Natural killer cell treated with Interleukin-12 subunit alpha and Interleukin-12 subunit beta and Interleukin-15 and Interleukin-18, amount 100 ng/mL, for 72 hours (primary cell): ENCODE results near the gene CECR2. TPM values are rescaled to one million over a fixed set of nuclear protein-coding genes. Genes with fewer than 3 reads are reported as not detected.
"Not testable (repeated sequence)": the region's sequence is repeated elsewhere in the genome, so short reads cannot be mapped to it uniquely, and the experiment has no call there.

Source experiments
- ATAC-seq, 2 donors: fragments of 150-1000 bp; cut with Tn5 transposase in 1 of 2; sonication (Bioruptor Pico), chemical (Tn5 transposase) in 1 of 2; 2 replicates each; pipeline ENCODE4 v1.10.0; 2021
- DNase-seq: peaks from one replicate; pipeline ENCODE4 v3.0.0; 2022; ENCODE audit warnings: low spot score
- H3K27ac Mint-ChIP-seq, 2 donors: 1 replicate in 1 of 2; 2 replicates in 1 of 2; pipeline ENCODE4 v1.8.0; 2022; ENCODE audit warnings: mixed read lengths in 2 of 2, mild to moderate bottlenecking in 1 of 2, moderate library complexity in 1 of 2
- H3K27me3 Mint-ChIP-seq, 2 donors: 1 replicate in 1 of 2; 2 replicates in 1 of 2; pipeline ENCODE4 v1.8.0; 2022; ENCODE audit warnings: mixed read lengths in 2 of 2
- H3K36me3 Mint-ChIP-seq: one replicate; pipeline ENCODE4 v1.8.0; 2022; ENCODE audit warnings: mixed read lengths
- H3K4me1 Mint-ChIP-seq, 2 donors: 1 replicate in 1 of 2; 2 replicates in 1 of 2; pipeline ENCODE4 v1.8.0; 2022; ENCODE audit warnings: low read depth in 2 of 2, mixed read lengths in 2 of 2, mild to moderate bottlenecking in 1 of 2
- H3K4me3 Mint-ChIP-seq: one replicate; pipeline ENCODE4 v1.8.0; 2022; ENCODE audit warnings: mixed read lengths
- H3K9me3 Mint-ChIP-seq: 2 replicates; pipeline ENCODE4 v1.8.0; 2022; ENCODE audit warnings: mixed read lengths
- total RNA-seq, 2 donors: library from RNA; stranded (reverse); gene quantifications; one replicate each; pipeline ENCODE4 v1.2.3, GENCODE V29; 2022

The CECR2 gene
- total RNA-seq, 2 donors from 2014 or later: not detected

DNA sequence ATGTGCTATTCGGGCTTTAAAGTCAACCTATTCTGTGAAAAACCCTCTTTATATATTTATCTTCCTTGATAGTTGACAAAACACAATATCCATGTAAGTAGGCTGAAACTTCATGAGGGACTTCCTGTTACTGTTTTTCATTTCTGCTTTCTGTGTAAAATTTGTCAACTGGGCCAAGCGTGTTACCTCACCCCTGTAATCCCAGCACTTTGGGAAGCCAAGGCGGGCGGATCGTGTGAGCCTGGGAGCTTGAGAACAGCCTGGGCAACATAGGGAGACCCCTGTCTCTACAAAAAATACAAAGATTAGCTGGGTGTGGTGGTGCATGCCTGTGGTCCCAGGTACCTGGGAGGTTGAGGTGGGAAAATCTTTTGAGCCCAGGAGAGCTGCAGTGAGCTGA is 127.6 kb downstream of the CECR2 start:
- DNase-seq: no peak
- Mint-ChIP-seq H3K4me3 (no peak overlapping the region), H3K27me3 (peaks cover 0 to 2% of the 10 kb centered on the region in 2 donors), H3K27ac (no peak overlapping the region), H3K36me3 (no peaks in the 10 kb centered on the region), H3K9me3 (no peaks in the 10 kb centered on the region), H3K4me1 (no peaks in the 10 kb centered on the region)
- no peak for ATAC-seq

DNA sequence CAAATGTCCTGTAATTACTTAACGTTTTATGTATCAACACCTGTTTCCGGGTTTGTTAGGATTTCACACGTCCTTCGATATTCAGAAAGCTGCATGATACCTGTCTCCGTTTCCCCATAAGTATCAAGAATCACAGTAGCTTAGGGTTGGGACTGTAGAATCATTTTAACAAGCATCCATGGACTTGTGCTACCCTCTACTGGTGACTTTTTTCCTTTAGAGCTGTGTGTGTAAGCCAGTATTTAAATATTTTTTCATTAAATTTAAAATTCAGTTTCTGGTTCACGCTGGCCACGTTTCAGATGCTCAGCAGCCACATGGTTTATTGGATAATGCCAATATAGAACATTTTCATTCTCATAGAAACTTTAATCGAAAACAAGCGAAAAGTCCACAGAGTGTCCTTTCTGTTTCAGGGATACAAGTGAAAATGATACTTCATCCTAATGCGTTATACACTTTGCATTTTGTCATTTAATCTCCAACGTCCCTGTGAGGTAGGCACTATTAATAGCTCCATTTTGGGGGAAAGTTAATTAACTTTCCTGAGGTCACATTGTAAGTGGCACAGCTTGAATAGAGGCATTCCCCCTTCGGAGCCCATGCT is 132.5 kb downstream of the CECR2 start:
- H3K36me3 Mint-ChIP-seq: no peaks in the 10 kb centered on the region
- no peak for ATAC-seq
- DNase-seq: no peak
- H3K4me1 Mint-ChIP-seq: no peaks in the 10 kb centered on the region
- H3K4me3 Mint-ChIP-seq: no peak overlapping the region
- H3K27me3 Mint-ChIP-seq: peaks cover 7 to 8% of the 10 kb centered on the region in 2 donors
- no peak overlapping the region for H3K27ac Mint-ChIP-seq
- H3K9me3 Mint-ChIP-seq: no peaks in the 10 kb centered on the region

DNA sequence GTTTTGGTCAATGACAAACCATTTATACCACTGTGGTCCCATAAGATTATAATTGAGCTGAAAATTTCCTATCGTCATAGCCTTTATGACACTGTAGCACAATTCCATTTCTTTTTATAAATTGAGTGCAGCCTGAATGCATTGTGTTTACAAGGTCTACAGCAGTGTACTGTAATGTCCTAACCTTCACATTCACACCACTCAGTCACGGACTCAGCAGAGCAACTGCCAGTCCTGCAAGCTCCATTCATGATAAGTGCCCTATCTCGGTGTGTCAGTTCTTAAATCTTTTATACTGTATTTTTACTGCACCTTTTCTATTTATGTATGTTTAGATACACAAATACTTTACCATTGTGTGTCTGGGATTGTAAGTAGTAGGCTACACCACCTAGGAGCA is 138.8 kb downstream of the CECR2 start:
- no peak for ATAC-seq
- Mint-ChIP-seq H3K36me3 (no peaks in the 10 kb centered on the region), H3K27ac (no peak overlapping the region), H3K9me3 (no peaks in the 10 kb centered on the region), H3K4me3 (no peak overlapping the region), H3K27me3 (peaks cover 11 to 27% of the 10 kb centered on the region in 2 donors), H3K4me1 (no peaks in the 10 kb centered on the region)
- DNase-seq: no peak

DNA sequence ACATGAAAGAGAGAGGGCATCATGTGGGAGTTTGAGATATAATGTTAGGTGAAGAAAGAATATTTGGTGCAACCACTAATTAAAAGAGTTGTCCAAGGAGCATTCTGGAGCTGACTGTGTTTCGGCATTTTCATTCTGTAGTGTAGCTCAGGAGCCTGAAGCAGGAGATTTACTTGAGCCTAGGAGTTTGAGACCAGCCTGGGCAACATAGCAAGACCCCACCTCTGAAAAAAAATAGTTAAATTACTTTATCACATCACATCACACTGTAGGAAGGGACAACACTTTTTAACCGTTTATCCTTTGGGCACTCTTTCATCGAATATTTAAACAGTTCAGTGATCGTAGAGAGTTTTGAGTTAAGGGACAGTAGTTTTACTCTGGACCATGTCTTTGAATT is 143.7 kb downstream of the CECR2 start:
- H3K4me3 Mint-ChIP-seq: no peak overlapping the region
- H3K27me3 Mint-ChIP-seq: peaks cover 13 to 35% of the 10 kb centered on the region in 2 donors
- DNase-seq (no peak), ATAC-seq (no peak)
- H3K9me3 Mint-ChIP-seq: no peaks in the 10 kb centered on the region
- H3K27ac Mint-ChIP-seq: no peak overlapping the region
- H3K4me1 Mint-ChIP-seq: no peaks in the 10 kb centered on the region
- H3K36me3 Mint-ChIP-seq: no peaks in the 10 kb centered on the region

DNA sequence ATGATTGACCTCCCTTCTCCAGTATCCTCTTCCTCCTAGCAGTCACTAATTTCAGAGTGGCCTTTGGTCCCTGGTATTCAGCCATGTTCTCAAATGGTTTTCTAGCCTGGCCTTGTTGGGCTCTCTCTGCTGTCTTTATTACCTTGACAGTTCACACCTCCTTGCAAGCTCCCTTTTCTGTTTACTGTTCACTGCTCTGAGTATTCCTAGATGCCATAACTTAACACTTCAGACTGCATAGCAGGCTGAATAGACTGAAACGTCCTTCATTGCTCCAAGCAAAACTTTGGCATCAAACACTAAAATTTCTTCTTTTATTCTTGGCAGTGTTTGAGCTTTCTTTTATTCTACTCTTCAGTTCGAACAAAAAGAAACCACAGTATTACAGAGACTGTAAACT is 144.4 kb downstream of the CECR2 start:
- DNase-seq (no peak), ATAC-seq (no peak)
- Mint-ChIP-seq H3K4me3 (no peak overlapping the region), H3K4me1 (no peaks in the 10 kb centered on the region), H3K9me3 (no peaks in the 10 kb centered on the region), H3K27ac (no peak overlapping the region), H3K27me3 (peaks cover 16 to 30% of the 10 kb centered on the region in 2 donors), H3K36me3 (no peaks in the 10 kb centered on the region)

DNA sequence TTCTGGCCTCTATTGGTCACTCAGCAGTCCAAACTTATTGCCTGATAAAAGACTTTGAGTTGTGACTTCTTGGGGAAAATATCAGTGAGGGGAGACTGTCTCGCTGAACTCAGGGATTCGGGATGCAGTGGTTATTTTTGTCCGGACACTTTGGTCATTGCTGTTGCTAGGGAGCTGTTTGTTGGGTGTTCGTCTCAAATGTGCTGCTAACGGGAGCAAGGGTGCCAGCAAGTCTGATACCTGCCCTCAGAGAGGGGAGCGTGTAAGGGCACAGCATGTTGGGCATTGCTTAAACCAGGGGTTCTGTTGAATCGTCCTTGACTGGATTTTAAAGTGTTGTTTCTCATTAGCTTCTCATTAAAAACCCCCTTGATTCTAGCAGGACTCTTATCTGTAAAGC is 144.8 kb downstream of the CECR2 start:
- Mint-ChIP-seq H3K4me3 (no peak overlapping the region), H3K27ac (no peak overlapping the region), H3K4me1 (no peaks in the 10 kb centered on the region), H3K27me3 (peaks cover 19 to 26% of the 10 kb centered on the region in 2 donors), H3K36me3 (no peaks in the 10 kb centered on the region), H3K9me3 (no peaks in the 10 kb centered on the region)
- DNase-seq (no peak), ATAC-seq (no peak)

DNA sequence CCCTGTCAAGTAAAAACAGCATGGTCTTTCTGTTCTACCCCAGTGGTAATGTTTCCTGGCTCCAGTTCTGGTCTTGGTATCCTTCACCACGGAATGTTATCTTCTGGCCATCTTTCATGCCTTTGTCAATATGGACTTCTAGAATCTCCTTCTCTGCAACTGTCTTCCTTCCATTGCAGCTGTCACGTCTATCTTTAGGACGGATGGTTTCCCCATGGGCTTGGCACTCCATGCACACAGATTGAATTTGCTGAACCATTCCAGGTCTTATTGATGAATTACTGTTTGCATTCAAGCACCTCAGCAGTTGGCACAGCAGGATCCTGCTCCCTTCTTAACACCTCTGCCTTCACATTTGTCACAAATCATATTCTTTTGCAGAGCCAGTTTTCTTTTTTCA is 149.1 kb downstream of the CECR2 start:
- Mint-ChIP-seq H3K9me3 (no peaks in the 10 kb centered on the region), H3K27me3 (peaks cover 14% of the 10 kb centered on the region in 2 donors), H3K4me1 (no peaks in the 10 kb centered on the region), H3K27ac (no peak overlapping the region), H3K36me3 (no peaks in the 10 kb centered on the region), H3K4me3 (no peak overlapping the region)
- ATAC-seq (no peak), DNase-seq (no peak)

DNA sequence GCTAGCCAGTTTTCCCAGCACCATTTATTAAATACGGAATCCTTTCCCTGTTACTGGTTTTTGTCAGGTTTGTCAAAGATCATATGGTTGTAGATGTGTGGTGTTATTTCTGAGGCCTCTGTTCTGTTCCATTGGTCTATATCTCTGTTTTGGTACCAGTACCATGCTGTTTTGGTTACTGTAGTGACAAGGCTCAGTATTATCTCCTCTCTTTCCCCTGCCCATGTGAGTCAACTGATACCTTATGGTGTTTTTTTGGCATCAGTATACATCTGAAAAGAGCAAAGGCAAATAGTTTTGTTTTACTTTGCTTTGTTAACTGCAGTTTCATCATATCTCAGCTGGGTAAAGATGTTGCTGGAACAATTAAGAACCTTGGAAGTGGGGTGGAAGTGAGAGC is 152.7 kb downstream of the CECR2 start:
- H3K36me3 Mint-ChIP-seq, H3K27ac Mint-ChIP-seq, H3K9me3 Mint-ChIP-seq, H3K4me1 Mint-ChIP-seq, H3K4me3 Mint-ChIP-seq, ATAC-seq, DNase-seq: not testable (repeated sequence)
- peaks cover 14 to 20% of the 10 kb centered on the region in 2 donors for H3K27me3 Mint-ChIP-seq

DNA sequence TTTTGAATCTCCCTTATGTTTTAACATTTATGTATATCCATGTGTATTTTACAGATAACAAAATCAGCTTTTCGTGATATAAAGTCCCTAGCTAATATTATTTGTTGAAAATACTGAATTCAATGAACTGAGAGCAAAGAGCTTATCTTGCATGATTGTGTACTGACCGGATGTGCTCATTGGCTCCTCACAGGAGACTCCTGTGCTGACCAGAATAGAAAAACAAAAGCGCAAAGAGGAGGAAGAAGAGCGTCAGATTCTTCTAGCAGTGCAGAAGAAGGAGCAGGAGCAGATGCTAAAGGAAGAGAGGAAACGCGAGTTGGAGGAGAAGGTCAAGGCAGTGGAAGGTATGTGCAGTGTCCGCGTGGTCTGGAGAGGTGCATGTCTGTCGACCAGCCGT is 154.7 kb downstream of the CECR2 start:
- Mint-ChIP-seq H3K27ac (no peak overlapping the region), H3K9me3 (no peaks in the 10 kb centered on the region), H3K36me3 (no peaks in the 10 kb centered on the region), H3K4me1 (peaks cover 3 to 4% of the 10 kb centered on the region in 2 donors), H3K4me3 (no peak overlapping the region), H3K27me3 (peaks cover 17 to 32% of the 10 kb centered on the region in 2 donors)
- ATAC-seq: no peak
- DNase-seq: no peak

DNA sequence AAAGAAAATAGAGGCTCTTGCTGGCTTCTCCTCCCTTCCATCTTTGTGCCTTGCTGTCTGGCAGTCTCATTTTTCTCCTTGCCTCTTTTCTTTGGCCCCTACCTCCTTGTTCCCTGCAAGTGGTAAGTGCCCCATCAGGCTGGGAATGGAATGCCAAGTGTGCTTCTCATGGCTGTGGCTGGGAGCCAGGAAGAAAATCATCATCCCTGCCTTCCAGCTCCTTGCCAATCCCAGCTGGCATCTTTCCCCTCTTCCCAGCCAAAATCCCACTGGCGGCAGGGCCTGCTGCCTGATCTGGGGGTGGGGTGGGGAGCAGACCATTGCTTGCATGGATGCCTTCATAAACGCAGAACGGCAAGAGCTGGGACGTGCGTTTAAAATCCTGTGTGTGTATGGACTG is 167.0 kb downstream of the CECR2 start:
- Mint-ChIP-seq H3K4me1 (no peaks in the 10 kb centered on the region), H3K36me3 (no peaks in the 10 kb centered on the region), H3K27me3 (peaks cover 0 to 5% of the 10 kb centered on the region in 2 donors), H3K27ac (no peak overlapping the region), H3K9me3 (no peaks in the 10 kb centered on the region), H3K4me3 (no peak overlapping the region)
- DNase-seq: no peak
- ATAC-seq: no peak

DNA sequence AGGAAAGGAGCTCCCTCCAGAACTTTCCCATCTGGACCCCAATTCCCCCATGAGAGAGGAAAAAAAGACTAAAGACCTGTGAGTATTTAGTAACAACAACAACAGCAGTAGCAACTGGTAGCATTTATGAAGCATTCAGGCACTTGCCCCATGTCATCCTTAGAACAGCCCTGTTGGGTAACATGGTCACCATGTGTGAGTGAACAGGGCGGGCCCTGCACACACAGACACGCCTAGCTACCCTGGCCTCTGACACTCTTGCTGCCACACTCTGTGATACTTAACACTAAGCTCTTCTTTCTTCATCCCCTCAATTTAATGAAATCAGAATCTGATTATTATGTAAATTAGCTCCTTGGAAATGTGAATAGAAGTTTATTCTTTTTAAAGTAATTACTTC is 167.9 kb downstream of the CECR2 start:
- no peak for DNase-seq
- peak in 1 of 2 donors; percentile 49 for ATAC-seq
- H3K27ac Mint-ChIP-seq: no peak overlapping the region
- no peaks in the 10 kb centered on the region for H3K36me3 Mint-ChIP-seq
- no peaks in the 10 kb centered on the region for H3K4me1 Mint-ChIP-seq
- no peak overlapping the region for H3K4me3 Mint-ChIP-seq
- H3K27me3 Mint-ChIP-seq: peaks cover 0 to 5% of the 10 kb centered on the region in 2 donors
- H3K9me3 Mint-ChIP-seq: no peaks in the 10 kb centered on the region

DNA sequence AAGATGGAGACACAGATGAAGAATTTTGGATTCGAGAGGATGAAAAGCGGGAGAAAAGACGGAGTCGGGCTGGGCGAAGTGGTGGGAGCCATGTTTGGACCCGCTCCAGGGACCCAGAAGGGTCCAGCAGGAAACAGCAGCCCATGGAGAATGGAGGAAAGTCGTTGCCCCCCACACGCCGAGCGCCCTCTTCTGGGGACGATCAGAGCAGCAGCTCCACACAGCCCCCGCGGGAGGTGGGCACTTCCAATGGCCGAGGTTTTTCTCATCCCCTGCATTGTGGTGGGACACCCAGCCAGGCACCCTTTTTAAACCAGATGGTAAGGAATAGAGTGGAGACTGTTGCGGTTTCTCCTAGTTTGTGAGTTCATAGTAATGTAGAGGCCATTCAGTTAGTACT is 171.2 kb downstream of the CECR2 start:
- no peaks in the 10 kb centered on the region for H3K4me1 Mint-ChIP-seq
- no peak for ATAC-seq
- no peak overlapping the region for H3K27ac Mint-ChIP-seq
- no peak overlapping the region for H3K4me3 Mint-ChIP-seq
- no peak for DNase-seq
- H3K9me3 Mint-ChIP-seq: no peaks in the 10 kb centered on the region
- H3K27me3 Mint-ChIP-seq: peaks cover 0 to 10% of the 10 kb centered on the region in 2 donors
- H3K36me3 Mint-ChIP-seq: no peaks in the 10 kb centered on the region

DNA sequence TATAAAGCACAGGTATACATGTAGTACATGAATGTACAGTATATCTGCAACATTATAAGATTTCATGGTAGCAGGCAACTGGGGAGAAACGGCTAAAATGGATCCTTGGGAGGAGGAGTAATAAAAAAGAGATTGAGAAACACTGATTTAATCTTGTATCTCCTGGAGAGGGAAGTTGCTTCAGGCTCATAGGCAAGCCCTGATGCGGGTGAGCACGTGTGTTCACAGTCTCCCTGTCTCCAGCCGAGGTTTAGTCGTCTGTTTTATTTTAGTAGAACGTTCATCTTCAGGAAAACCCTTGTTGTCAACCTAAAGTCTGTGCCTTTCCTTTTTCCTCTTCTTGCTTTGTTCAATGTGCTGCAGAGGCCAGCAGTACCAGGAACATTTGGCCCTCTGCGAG is 172.2 kb downstream of the CECR2 start:
- H3K27ac Mint-ChIP-seq: no peak overlapping the region
- no peaks in the 10 kb centered on the region for H3K36me3 Mint-ChIP-seq
- H3K9me3 Mint-ChIP-seq: no peaks in the 10 kb centered on the region

DNA sequence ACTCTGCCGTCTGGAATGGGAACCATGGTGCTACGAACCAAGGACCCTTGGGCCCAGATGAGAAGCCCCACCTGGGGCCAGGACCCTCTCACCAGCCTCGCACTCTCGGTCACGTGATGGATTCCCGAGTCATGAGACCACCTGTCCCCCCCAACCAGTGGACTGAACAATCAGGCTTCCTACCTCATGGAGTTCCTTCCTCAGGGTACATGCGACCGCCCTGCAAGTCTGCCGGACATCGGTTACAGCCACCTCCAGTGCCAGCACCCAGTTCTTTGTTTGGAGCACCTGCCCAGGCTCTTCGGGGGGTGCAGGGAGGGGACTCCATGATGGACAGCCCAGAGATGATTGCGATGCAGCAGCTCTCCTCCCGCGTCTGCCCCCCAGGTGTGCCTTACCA is 173.2 kb downstream of the CECR2 start:
- Mint-ChIP-seq H3K9me3 (no peaks in the 10 kb centered on the region), H3K36me3 (no peaks in the 10 kb centered on the region), H3K4me1 (no peaks in the 10 kb centered on the region), H3K4me3 (no peak overlapping the region), H3K27ac (no peak overlapping the region), H3K27me3 (peaks cover 0 to 7% of the 10 kb centered on the region in 2 donors)
- no peak for ATAC-seq
- DNase-seq: no peak

More for the DNA sequence above, 172.2 kb downstream of the CECR2 start:
- ATAC-seq (no peak), DNase-seq (no peak)
- Mint-ChIP-seq H3K27me3 (peaks cover 0 to 10% of the 10 kb centered on the region in 2 donors), H3K4me3 (no peak overlapping the region), H3K4me1 (no peaks in the 10 kb centered on the region)
